Daoy (cell line): ENCODE measurements around the gene C6. TPM values are rescaled to one million over a fixed set of nuclear protein-coding genes. Genes with fewer than 3 reads are reported as not detected.
"Not testable (repeated sequence)": the region's sequence is repeated elsewhere in the genome, so short reads cannot be mapped to it uniquely, and the experiment has no call there.

Experiments used
- DNase-seq: peaks from one replicate; pipeline ENCODE4 v3.0.0-alpha.2; 2015; ENCODE audit warnings: low read depth
- total RNA-seq: library from RNA; depleted of rRNA; stranded (reverse); fragments of >200 nt; shearing (Covaris generic); gene quantifications from 2 replicates; pipeline ENCODE4 v1.2.3, GENCODE V29; 2014; rRNA removed

C6 gene
- not detected in 2 replicates for total RNA-seq

DNA sequence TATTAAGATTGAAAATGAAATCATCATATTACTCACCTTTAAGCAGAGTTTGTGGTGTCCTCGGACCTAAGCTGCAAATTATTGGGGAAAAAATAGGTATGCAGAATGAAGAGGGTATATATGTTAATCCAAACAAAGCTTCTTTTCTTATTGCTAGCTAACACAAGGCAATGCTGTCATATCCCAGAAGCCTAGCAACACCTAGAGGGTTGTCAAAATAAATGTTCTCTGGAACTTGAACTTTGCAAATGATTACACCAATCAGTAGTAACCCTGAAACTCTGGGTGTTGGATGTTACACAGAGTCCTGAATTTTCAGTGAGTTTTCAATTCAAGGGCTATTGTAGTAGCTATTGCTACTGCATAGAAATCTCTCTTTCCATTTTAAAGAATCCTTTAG, at the start of gene C6:
TSS of gene C6 (minus strand) at position 193 of the 400 bp plus-strand sequence. CDS start 10,302 bp downstream, outside the sequence.
- no peak for DNase-seq

DNA sequence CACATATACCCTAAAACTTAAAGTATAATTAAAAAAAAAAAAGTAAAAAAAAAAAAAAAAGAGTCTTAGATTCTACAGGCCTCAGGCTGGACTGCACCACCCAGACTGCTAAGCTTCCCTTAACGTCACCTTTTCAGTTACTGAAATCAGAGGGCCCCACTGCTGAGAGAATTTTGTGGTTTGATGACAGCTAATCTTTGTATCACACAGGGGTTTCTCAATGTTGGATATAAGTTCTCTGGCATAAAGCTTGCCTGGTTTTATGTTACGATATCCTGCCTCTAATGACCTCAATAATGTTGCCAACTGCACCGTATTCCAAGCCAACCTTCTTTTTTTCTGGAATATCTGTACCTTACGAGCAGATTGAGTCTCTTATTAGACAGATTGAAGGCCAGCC, 43.1 kb upstream of the C6 start:
- DNase-seq, result no peak

GRCh38 chr5:41253109-41253508, 39.8 kb upstream of the C6 start:
- DNase-seq, result no peak

GRCh38 chr5:41252036-41252435, 38.7 kb upstream of the C6 start:
- no peak for DNase-seq

GRCh38 chr5:41250351-41250987, 37.1 kb upstream of the C6 start:
- no peak for DNase-seq

GRCh38 chr5:41247135-41247534, 33.8 kb upstream of the C6 start:
- DNase-seq, result no peak

DNA sequence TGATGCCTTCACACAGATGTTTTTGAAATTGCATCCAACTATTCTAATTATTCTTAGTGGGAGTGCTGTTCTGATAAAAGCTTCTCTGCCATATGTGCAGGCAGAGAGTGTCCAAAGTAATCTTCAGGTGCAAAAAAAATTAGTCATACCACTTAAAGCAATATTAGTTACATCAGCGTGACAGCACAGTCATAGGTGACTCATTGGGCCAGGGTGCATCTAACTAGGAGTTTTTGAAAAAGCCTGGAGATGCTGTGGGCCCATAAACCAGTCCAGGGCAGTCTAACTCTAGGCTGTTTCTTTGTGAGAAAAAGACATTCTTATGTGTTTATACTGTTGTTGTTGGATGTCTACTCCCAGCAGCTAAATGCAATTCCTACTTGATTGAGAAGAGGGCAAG, 33.0 kb upstream of the C6 start:
- no peak for DNase-seq

DNA sequence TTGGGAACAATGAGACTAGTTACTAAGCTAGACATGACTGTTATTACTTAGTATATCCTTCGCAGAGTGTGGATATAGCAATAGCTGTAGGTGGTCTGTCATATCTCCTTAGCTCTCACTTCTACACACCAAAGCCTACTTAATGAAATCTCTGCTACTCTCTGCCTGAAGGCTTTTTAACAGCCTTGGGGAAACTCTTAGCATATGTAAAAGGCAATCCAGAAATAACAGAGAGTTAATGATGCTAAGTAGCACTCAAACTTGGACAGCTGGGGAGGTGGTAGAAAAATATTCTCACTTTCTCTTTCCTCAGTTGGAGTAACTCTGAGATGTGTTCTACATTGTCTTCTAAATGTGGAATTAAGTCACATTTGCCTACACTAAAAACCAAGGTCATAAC, 30.2 kb upstream of the C6 start:
- DNase-seq, result no peak

DNA sequence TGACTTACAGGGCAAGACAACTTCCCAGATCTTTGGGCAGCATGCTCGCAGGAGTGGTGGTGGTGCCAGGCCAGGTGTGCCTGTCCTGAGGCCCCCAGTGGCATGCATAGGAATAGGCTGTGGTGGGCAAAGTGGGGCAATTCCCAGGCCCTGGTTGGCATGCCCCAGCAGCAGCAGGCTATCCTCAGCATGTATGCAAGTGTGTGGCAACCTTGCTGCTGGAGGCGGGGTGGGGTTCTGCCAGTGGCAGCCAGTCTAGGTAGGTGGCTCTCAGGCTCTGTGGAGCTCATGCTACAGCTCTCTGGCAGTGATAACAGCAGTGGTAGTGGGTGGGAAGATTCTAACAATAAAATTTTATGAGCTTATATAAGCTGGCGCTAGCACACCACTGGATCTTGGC, 27.7 kb upstream of the C6 start:
- DNase-seq, result no peak

GRCh38 chr5:41240390-41240789, 27.1 kb upstream of the C6 start:
- DNase-seq, result no peak

- no peak for DNase-seq
These were observed 21.1 kb upstream of the C6 start for GRCh38 chr5:41234475-41234874.

DNA sequence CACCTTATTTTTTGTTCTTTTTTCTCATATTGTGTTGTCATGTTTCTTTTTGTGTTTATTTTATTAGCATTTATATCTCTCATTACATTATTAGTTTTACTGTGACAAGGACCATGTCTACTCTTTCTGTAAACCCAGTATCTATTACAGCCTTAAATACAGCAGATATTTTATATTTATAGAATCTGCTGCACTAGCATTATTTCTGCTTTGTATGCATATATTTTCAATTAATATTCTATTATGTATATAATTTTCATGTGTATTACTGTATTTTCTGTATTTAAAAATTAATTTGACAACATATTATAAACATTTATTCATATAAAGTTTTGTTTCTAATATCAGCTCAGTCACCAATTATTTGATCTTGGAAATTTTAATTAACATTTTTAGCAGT, 19.5 kb upstream of the C6 start:
- no peak for DNase-seq

DNA sequence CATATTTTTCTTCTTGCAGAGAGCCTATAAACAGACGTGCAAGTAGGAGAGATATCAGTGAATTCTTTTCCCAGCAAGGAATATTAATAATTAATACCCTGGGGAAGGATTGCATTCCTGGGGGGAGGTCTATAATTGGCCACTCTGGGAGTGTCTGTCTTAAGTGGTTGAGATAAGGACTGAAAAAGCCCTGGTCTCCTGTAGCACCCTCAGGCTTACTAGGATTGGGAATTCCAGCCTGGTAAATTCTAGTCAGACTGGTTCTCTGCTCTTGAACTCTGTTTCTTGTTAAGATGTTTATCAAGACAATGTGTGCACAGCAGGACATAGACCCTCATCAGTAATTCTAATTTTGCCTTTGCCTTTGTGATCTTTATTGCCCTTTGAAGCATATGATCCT, 16.9 kb upstream of the C6 start:
- not testable (repeated sequence) for DNase-seq

DNA sequence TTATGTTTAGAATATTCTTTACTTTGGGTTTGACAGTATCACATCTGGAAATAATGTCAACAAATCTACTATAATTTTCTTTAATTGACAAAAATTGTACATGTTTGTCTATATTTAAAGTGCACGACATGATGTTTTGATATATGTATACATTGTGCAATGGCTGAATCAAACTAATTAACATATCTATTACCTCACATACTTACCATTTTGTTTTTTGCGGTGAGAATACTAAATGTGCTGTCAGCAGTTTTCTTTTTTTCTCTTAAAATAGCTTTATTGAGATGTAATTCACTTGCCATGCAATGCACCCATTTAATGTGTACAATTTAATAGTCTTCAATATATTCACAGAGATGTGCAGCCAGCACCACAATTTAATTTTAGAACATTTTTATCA, 10.6 kb upstream of the C6 start:
- DNase-seq, result no peak

DNA sequence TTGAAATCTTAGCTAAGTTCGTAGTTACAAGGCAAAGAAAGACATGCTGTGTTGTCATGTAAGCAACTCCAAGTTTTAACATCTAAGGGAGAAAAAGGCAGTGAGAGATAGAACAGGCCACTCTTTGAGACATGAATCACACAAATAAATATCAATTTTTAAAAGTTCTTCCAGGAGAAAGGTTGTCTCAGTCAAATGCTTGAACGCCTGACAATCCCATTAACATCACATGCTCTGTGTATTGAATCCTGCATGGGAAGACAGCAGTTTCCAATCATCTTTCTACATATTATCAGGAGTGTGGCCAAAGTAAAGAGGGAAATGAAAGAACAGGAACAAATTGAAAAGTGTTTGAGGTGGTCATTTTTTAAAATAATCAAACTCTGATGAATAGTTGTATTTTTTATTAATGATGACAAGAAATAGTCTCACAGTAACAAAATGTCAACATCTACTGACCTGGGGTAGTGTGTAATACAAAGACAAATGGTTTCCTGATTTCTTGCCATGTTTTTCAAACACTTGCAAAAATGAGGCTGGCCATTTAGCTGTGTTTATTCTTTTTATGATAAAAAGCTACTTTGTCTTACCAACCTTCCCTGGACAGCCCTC, 6.4 kb upstream of the C6 start:
- DNase-seq, result no peak

GRCh38 chr5:41218929-41219657, 5.8 kb upstream of the C6 start:
- DNase-seq, result no peak

- DNase-seq, result no peak
These were observed 850 bp upstream of the C6 start for GRCh38 chr5:41214182-41214581.

GRCh38 chr5:41212935-41213334, 397 bp downstream of the C6 start:
- no peak for DNase-seq

- no peak for DNase-seq
These were observed 1.9 kb downstream of the C6 start for GRCh38 chr5:41211417-41211816.

- not testable (repeated sequence) for DNase-seq
These were observed 7.9 kb downstream of the C6 start for GRCh38 chr5:41205475-41205874.

DNA sequence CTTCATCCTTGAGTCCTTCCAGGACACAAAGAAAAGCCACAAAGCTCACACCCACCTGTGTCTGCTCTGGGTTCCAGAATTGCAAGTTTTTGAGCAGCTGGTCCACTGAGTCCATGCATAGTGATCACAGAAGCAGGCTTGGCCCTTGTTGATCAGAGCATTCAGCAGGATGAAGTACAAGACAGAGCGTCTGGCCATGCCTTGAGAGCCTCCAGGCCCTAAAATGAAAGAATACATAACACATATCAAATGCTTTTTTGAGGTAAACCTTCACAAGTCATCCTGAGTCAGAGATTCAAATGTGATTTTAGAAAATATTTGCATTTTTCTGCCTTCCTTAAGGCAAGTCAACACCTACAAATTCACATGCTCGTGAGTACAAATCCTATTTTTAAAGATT, 10.3 kb downstream of the C6 start:
- DNase-seq, result no peak

DNA sequence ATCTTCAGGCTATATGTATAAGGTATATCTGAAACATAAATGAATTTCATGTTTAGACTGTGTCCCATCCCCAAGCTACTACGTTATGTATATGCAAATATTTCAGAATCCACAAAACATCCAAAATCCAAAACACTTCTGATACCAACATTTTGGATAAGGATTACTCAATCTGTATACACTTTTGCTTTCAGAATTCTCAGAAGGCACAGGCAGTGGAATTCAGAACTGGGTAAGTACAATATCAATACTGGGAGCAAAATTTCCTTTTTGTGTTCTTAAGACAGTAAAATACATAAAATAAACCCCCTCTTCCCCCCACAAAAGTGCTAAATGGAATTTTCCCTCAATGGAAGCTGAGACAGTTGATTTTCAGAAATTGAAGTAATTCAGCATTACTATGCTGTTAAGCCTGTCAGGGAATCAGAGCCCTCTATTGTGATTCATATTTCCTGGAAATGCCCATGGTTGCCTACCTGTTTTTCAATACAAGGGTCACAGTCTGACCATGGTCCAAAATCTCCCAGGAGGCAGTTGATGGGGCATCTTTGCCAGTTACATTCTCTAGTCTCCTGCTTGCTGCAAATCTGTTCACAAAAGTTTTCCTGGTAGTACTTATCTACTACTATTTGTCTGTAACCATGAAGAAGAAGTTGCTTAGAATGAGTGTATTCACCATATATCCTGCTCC, 12.1 kb downstream of the C6 start:
- no peak for DNase-seq

GRCh38 chr5:41200506-41200905, 12.8 kb downstream of the C6 start:
- no peak for DNase-seq
